Transverse colon (tissue), 4 donors: ENCODE measurements around the gene CDR2. TPM values are rescaled to one million over a fixed set of nuclear protein-coding genes. Genes with fewer than 3 reads are reported as not detected.

ENCODE experiments used
- DNase-seq: peaks from one replicate; pipeline ENCODE4 v3.0.0-alpha.2; 2019
- H3K27ac ChIP-seq, 4 donors: fragments of 200-600 bp; sonication (generic); 2 replicates each; pipeline ENCODE4 v1.5.1; 2016 to 2018; ENCODE audit warnings: inconsistent platforms in 4 of 4
- H3K27me3 ChIP-seq: fragments of 200-600 bp; sonication (generic); 2 replicates; pipeline ENCODE4 v1.5.1; 2017; ENCODE audit warnings: inconsistent platforms
- H3K36me3 ChIP-seq, 4 donors: fragments of 200-600 bp; sonication (generic); 2 replicates each; pipeline ENCODE4 v1.5.1; 2017 to 2019; ENCODE audit warnings: inconsistent platforms in 4 of 4
- H3K4me1 ChIP-seq, 4 donors: fragments of 200-600 bp; sonication (generic); 2 replicates each; pipeline ENCODE4 v1.5.1; 2017 to 2020; ENCODE audit warnings: inconsistent platforms in 4 of 4
- H3K4me3 ChIP-seq, 4 donors: fragments of 200-600 bp; sonication (generic); 1 replicate in 1 of 4; 2 replicates in 3 of 4; pipeline versions ENCODE4 v1.5.1 to v1.6.1; 2017 to 2019; ENCODE audit warnings: inconsistent platforms in 4 of 4
- H3K9me3 ChIP-seq, 2 donors: fragments of 200-600 bp; sonication (generic); 2 replicates each; pipeline ENCODE4 v1.5.1; 2017 to 2019; ENCODE audit warnings: inconsistent platforms in 2 of 2
- EP300 ChIP-seq: sonication (generic); formaldehyde crosslinking; IDR thresholded peaks from one replicate; pipeline ENCODE4 v1.6.1; 2017; ENCODE audit warnings: antibody characterized with exemption, low read depth
- POLR2A ChIP-seq: fragments of 450-650 bp; IDR thresholded peaks from one replicate; pipeline ENCODE4 v1.6.1; 2016; ENCODE audit warnings: antibody characterized with exemption, mild to moderate bottlenecking, moderate library complexity
- POLR2AphosphoS5 ChIP-seq, 3 donors: sonication (generic); formaldehyde crosslinking; IDR thresholded peaks; one replicate each; pipeline ENCODE4 v1.6.1; 2016; ENCODE audit warnings: antibody characterized with exemption in 3 of 3
- WGBS, 2 donors: methylation state at CpG; one replicate each; pipeline ENCODE4 v1.1.5; 2018; ENCODE audit warnings: low coverage in 1 of 2; 5-methylcytosine and 5-hydroxymethylcytosine counted together
- in situ Hi-C, 4 donors: fragments of 200-750 bp; cut with MboI; loops; one replicate each; pipeline versions ENCODE4 v1.15.0 to v1.15.1; 2017; ENCODE audit warnings: low sequenced_read_pairs in 3 of 4, low pct_ligation_motif_present in 1 of 4, low pct_unique_long_range_greater_than_20kb in 1 of 4
- intact Hi-C: fragments of 100-400 bp; cut with DNase I; formaldehyde crosslinking; loops from one replicate; pipeline ENCODE4 v1.15.1; 2023; ENCODE audit warnings: low total_unique reads
- total RNA-seq, 4 donors: library from RNA; depleted of rRNA; stranded (reverse); fragments of >200 nt; gene quantifications; one replicate each; pipeline ENCODE4 v1.1.0, GENCODE V29; 2016
- TF ChIP-seq, protein P1 (sequence below), 5 experiments: fragments of 200-600 bp in 3 of 5; fragments of 450-650 bp in 2 of 5; sonication (generic) in 3 of 5; IDR thresholded peaks; 1 replicate in 2 of 5; 2 replicates in 3 of 5; pipeline ENCODE4 v1.5.1; 2016 to 2017; ENCODE audit warnings: antibody characterized with exemption in 5 of 5, inconsistent platforms in 3 of 5, mild to moderate bottlenecking in 2 of 5, moderate library complexity in 1 of 5

The CDR2 gene
- total RNA-seq, 4 donors from 2014 or later = 21.7 to 317 (median 24.1) TPM

DNA sequence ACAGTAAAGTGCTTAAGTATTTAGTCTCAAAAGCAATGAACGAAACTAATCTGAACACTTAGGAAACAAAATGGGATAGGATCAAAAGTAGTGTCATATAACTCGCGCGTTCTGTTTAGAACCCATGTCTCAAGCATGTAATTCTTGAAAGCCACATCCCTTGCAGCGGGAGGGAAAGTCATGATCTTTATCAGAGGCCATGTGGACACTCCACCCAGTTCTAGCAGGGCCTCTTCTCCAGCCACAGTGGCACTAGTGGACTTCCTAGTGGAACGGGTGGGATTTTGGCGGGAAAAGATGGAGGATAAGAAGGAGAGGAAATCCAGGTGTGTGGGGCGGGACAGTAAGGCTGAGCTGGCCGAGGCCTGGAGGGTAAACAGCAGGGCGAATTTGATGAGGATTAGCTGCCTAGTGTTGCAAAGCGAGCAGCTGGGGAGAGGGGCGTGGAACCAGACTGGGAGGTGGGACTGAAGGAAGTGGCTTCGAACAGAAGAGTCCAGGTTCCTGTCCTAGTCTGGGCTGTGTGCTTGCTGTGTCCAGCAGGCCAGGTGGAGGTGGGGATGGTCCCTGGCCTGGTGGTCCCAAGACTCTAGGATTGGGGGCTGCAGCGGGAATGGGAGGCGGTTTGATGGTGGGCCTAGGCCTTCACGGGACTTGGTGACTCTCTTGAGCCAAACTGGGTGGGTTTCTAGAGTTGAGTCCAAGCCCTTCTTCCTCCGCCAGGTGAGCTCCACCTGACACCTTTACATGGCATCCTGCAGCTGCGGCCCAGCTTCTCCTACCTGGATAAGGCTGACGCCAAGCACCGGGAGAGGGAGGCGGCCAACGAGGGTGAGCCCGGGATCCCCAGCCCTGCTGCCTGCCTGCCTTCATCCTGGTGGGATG, 61.3 kb downstream of the CDR2 start:
- no peaks in the 10 kb centered on the region for H3K4me1 ChIP-seq
- TF ChIP-seq, protein P1, sequence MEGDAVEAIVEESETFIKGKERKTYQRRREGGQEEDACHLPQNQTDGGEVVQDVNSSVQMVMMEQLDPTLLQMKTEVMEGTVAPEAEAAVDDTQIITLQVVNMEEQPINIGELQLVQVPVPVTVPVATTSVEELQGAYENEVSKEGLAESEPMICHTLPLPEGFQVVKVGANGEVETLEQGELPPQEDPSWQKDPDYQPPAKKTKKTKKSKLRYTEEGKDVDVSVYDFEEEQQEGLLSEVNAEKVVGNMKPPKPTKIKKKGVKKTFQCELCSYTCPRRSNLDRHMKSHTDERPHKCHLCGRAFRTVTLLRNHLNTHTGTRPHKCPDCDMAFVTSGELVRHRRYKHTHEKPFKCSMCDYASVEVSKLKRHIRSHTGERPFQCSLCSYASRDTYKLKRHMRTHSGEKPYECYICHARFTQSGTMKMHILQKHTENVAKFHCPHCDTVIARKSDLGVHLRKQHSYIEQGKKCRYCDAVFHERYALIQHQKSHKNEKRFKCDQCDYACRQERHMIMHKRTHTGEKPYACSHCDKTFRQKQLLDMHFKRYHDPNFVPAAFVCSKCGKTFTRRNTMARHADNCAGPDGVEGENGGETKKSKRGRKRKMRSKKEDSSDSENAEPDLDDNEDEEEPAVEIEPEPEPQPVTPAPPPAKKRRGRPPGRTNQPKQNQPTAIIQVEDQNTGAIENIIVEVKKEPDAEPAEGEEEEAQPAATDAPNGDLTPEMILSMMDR (IDR thresholded peaks at IDR 0.05) = no peak
- TF ChIP-seq POLR2A (no peak), POLR2AphosphoS5 (IDR thresholded peaks at IDR 0.05) (no peak), EP300 (no peak)
- in situ Hi-C loops = loop anchor here in 2 of 4 donors (25.0 kb wide), 2 partner anchors 99 to 1126 kb away; no protein-coding TSS in a partner anchor
- no peak overlapping the region for H3K27ac ChIP-seq
- 90 to 98% methylated on average over 6 to 23 of the region's 23 CpGs for WGBS, 2 donors
- H3K27me3 ChIP-seq = no peaks in the 10 kb centered on the region
- H3K9me3 ChIP-seq = no peaks in the 10 kb centered on the region
- intact Hi-C loops = no loop called here
- H3K4me3 ChIP-seq = no peak overlapping the region
- peaks cover 0 to 59% (median 17%) of the 10 kb centered on the region in 4 donors for H3K36me3 ChIP-seq
- DNase-seq = no peak

DNA sequence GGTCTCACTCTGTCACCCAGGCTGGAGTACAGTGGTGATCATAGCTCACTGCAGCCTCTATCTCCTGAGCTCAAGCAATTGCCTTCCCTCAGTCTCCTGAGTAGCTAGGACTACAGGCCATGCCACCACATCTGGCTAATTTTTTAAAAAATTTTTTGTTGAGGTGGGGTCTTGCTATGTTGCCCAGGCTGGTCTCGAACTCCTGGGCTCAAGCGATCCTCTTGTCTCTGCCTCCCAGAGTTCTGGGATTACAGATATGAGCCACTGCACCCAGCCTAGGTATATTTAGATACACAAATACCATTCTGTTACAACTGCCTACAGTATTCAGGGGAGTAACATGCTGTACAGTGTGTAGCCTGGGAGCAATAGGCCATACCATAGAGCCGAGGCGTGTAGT, 62.9 kb downstream of the CDR2 start:
- no peaks in the 10 kb centered on the region for H3K9me3 ChIP-seq
- intact Hi-C loops (no loop called here), in situ Hi-C loops (loop anchor here in 2 of 4 donors (25.0 kb wide), 2 partner anchors 101 to 1124 kb away; no protein-coding TSS in a partner anchor)
- DNase-seq = no peak
- H3K27ac ChIP-seq = no peak overlapping the region
- no peak for TF ChIP-seq EP300
- TF ChIP-seq POLR2AphosphoS5 (IDR thresholded peaks at IDR 0.05) = no peak
- TF ChIP-seq, protein P1 (IDR thresholded peaks at IDR 0.05) = no peak
- no peak for TF ChIP-seq POLR2A
- H3K4me3 ChIP-seq = no peak overlapping the region
- H3K36me3 ChIP-seq = peaks cover 0 to 51% (median 21%) of the 10 kb centered on the region in 4 donors
- WGBS, 2 donors = 91% methylated on average over 4 of the region's 4 CpGs; no CpG with 5 or more reads in 1 of the 2 donors
- no peaks in the 10 kb centered on the region for H3K27me3 ChIP-seq
- H3K4me1 ChIP-seq = no peaks in the 10 kb centered on the region

DNA sequence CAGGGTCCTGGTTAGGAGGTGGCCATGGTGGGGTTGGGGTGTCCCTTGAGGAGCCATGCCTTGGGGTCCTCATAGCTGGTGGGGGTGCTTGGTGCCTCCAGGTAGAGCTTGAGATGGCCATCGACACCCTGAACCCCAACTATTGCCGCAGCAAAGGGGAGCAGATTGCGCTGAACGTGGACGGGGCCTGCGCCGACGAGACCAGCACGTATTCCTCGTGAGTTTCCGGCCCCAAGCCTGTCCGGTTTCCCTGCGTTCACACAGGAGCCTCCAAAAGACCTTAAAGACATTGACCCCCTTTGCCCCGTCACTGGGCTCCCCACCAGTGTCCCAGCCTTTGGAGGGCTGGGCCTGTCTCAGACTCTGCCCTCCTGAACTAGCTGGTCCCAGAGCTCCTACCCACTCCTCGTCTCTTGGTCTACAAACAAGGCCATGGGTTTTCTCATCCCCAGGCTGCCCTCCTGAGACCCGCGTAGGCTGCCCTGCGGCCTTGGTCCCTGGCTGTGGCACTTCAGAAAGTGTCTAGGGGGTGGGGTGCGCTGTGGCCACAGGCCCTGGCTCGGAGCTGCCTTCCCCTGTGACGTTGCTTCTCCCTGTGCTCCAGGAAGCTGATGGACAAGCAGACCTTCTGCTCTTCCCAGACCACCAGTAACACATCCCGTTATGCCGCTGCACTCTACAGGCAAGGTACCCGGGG, 65.4 kb downstream of the CDR2 start:
- DNase-seq = no peak
- in situ Hi-C loops = loop anchor here in 2 of 4 donors (25.0 kb wide), 2 partner anchors 103 to 1122 kb away; no protein-coding TSS in a partner anchor
- no peak overlapping the region for H3K27ac ChIP-seq
- no peaks in the 10 kb centered on the region for H3K4me1 ChIP-seq
- no peak for TF ChIP-seq POLR2A
- no peak for TF ChIP-seq EP300
- TF ChIP-seq, protein P1 (IDR thresholded peaks at IDR 0.05) = no peak
- TF ChIP-seq POLR2AphosphoS5 (IDR thresholded peaks at IDR 0.05) = no peak
- H3K9me3 ChIP-seq = no peaks in the 10 kb centered on the region
- WGBS, 2 donors = 95% methylated on average over 19 of the region's 24 CpGs; no CpG with 5 or more reads in 1 of the 2 donors
- intact Hi-C loops = no loop called here
- peaks cover 0 to 34% (median 13%) of the 10 kb centered on the region in 4 donors for H3K36me3 ChIP-seq
- H3K4me3 ChIP-seq = no peak overlapping the region
- H3K27me3 ChIP-seq = no peaks in the 10 kb centered on the region

DNA sequence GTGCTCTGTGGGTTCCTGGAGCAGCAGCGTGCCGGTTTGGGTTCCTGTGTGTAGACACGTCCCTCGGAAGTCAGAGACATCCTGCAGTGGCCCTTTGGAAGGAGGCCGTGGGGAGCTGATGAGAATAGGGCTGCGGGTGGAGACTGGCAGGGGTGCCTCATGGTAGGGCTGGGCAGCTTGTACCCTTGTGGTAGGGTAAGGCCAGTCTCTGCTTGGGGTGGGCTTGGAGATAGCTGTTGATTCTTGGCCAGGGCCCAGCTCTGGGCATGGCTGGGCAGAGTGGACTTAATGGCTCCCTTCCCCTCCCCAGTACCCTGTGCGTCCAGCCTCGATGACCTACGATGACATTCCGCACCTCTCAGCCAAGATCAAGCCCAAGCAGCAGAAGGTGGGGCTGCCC, 66.6 kb downstream of the CDR2 start:
- H3K27ac ChIP-seq = no peak overlapping the region
- intact Hi-C loops (no loop called here), in situ Hi-C loops (loop anchor here in 2 of 4 donors (25.0 kb wide), 2 partner anchors 104 to 1121 kb away; no protein-coding TSS in a partner anchor)
- DNase-seq = no peak
- no peak overlapping the region for H3K4me3 ChIP-seq
- H3K36me3 ChIP-seq = peaks cover 0 to 33% (median 13%) of the 10 kb centered on the region in 4 donors
- H3K4me1 ChIP-seq = no peaks in the 10 kb centered on the region
- WGBS, 2 donors = 98% methylated on average over 10 of the region's 10 CpGs; no CpG with 5 or more reads in 1 of the 2 donors
- no peaks in the 10 kb centered on the region for H3K27me3 ChIP-seq
- H3K9me3 ChIP-seq = no peaks in the 10 kb centered on the region
- TF ChIP-seq POLR2A (no peak), EP300 (no peak), POLR2AphosphoS5 (IDR thresholded peaks at IDR 0.05) (no peak)
- TF ChIP-seq, protein P1 (IDR thresholded peaks at IDR 0.05) = no peak
